Endothelial cell of umbilical vein (primary cell): ENCODE data around the gene CHAF1A. TPM values are rescaled to one million over a fixed set of nuclear protein-coding genes. Genes with fewer than 3 reads are reported as not detected.
A peak's percentile ranks its signal among the peaks of the same experiment; 100 is the strongest.

Experiments used
- BruUV-seq: library from RNA; stranded (reverse); fragments of 400-500 nt; replicated peaks from 2 replicates; lab custom pipeline; 2021; lab: Mats Ljungman, UMichigan
- CTCF ChIA-PET: fragments of 300-600, 350-600 bp; sonication (Branson Sonifier 250); formaldehyde crosslinking; loops from one replicate; lab custom pipeline; 2021; ENCODE audit warnings: antibody characterized with exemption, inconsistent platforms; lab: Charles Lee
- POLR2A ChIA-PET: fragments of 300-600, 350-600 bp; sonication (Branson Sonifier 250); formaldehyde crosslinking; loops from one replicate; lab custom pipeline; 2021; ENCODE audit warnings: antibody characterized with exemption, inconsistent platforms; lab: Charles Lee
- DNase-seq: peaks from one replicate; pipeline ENCODE4 v3.0.0-alpha.2; 2011; ENCODE audit warnings: low read depth, low spot score
- FAIRE-seq: peaks from 2 replicates; lab custom pipeline; 2011; peaks lifted over from hg19 to GRCh38; lab: Jason Lieb, UNC
- H2AFZ ChIP-seq: 2 replicates; pipeline ENCODE4 v1.6.0; 2012; ENCODE audit warnings: low read depth, low read length, control low read depth, inconsistent platforms
- H3K27ac ChIP-seq: 2 replicates; pipeline ENCODE4 v1.5.1; 2011; ENCODE audit warnings: low read depth, mild to moderate bottlenecking, control low read depth, low read length, moderate library complexity; ENCODE audit not compliant: insufficient read depth
- H3K27me3 ChIP-seq, 2 experiments: 2 replicates each; pipeline versions ENCODE4 v1.6.0 to v1.6.1; 2011; ENCODE audit warnings: low read length in 2 of 2, mixed read lengths in 1 of 2; ENCODE audit not compliant: control insufficient read depth in 2 of 2, insufficient read depth in 2 of 2
- H3K36me3 ChIP-seq, 2 experiments: 2 replicates in 1 of 2; 3 replicates in 1 of 2; pipeline ENCODE4 v1.5.1; 2011; ENCODE audit warnings: low read length in 2 of 2, mild to moderate bottlenecking in 1 of 2, moderate library complexity in 1 of 2; ENCODE audit not compliant: control insufficient read depth in 2 of 2, insufficient read depth in 2 of 2; ENCODE audit errors: extremely low read depth in 1 of 2
- H3K4me1 ChIP-seq: 3 replicates; pipeline ENCODE4 v1.5.1; 2011; ENCODE audit warnings: mild to moderate bottlenecking, low read length; ENCODE audit not compliant: control insufficient read depth, insufficient read depth; ENCODE audit errors: extremely low read depth
- H3K4me2 ChIP-seq: 2 replicates; pipeline ENCODE4 v1.6.1; 2011; ENCODE audit warnings: low read length, control low read depth, mixed read lengths; ENCODE audit not compliant: insufficient read depth
- H3K4me3 ChIP-seq, 3 experiments: fragments of 200-600 bp in 1 of 3; sonication (generic), shearing (Covaris generic) in 1 of 3; replicated peaks in 1 of 3; 2 replicates each; pipeline ENCODE4 v1.5.1; 2011 to 2016; ENCODE audit warnings: control low read depth in 3 of 3, low read length in 3 of 3, mild to moderate bottlenecking in 2 of 3, inconsistent platforms in 1 of 3, low read depth in 1 of 3, moderate library complexity in 1 of 3; ENCODE audit not compliant: insufficient read depth in 1 of 3
- H3K79me2 ChIP-seq: 2 replicates; pipeline ENCODE4 v1.6.0; 2012; ENCODE audit warnings: low read length, inconsistent platforms; ENCODE audit not compliant: control insufficient read depth, insufficient read depth
- H3K9ac ChIP-seq: replicated peaks from 2 replicates; pipeline ENCODE3; 2011; ENCODE audit warnings: low read length, control low read depth; ENCODE audit not compliant: insufficient read depth; ENCODE audit errors: extremely low read depth
- H3K9me1 ChIP-seq: replicated peaks from 3 replicates; pipeline ENCODE4 v1.6.0; 2011; ENCODE audit warnings: mild to moderate bottlenecking, low read length; ENCODE audit not compliant: control insufficient read depth, insufficient read depth; ENCODE audit errors: extremely low read depth
- H3K9me3 ChIP-seq: replicated peaks from 2 replicates; pipeline ENCODE4 v1.5.1; 2012; ENCODE audit warnings: low read length, inconsistent platforms; ENCODE audit not compliant: control insufficient read depth, insufficient read depth
- H4K20me1 ChIP-seq: replicated peaks from 2 replicates; pipeline ENCODE3; 2011; ENCODE audit warnings: mild to moderate bottlenecking, low read length; ENCODE audit not compliant: control insufficient read depth, insufficient read depth; ENCODE audit errors: extremely low read depth
- EZH2 ChIP-seq: IDR thresholded peaks from 2 replicates; pipeline ENCODE4 v1.6.1; 2012; ENCODE audit warnings: borderline replicate concordance, low read depth, mild to moderate bottlenecking, moderate library complexity, low read length, inconsistent platforms; ENCODE audit not compliant: severe bottlenecking
- FOS ChIP-seq: IDR thresholded peaks from 2 replicates; pipeline ENCODE4 v1.6.1; 2011; ENCODE audit warnings: mild to moderate bottlenecking, low read length, moderate library complexity, borderline replicate concordance; ENCODE audit not compliant: insufficient read depth
- GATA2 ChIP-seq: IDR thresholded peaks from 2 replicates; pipeline ENCODE4 v1.7.0; 2011; ENCODE audit warnings: low read depth, mild to moderate bottlenecking, moderate library complexity, mixed read lengths, low read length; ENCODE audit not compliant: insufficient read length, insufficient read depth
- JUN ChIP-seq: IDR thresholded peaks from 2 replicates; pipeline ENCODE4 v1.6.1; 2011; ENCODE audit warnings: borderline replicate concordance, low read depth; ENCODE audit not compliant: insufficient read length, insufficient read depth
- POLR2AphosphoS5 ChIP-seq: IDR thresholded peaks from 2 replicates; pipeline ENCODE4 v1.6.1; 2012; ENCODE audit warnings: low read depth, mild to moderate bottlenecking, control low read depth, low read length, moderate library complexity; ENCODE audit not compliant: insufficient read depth
- dilution Hi-C: fragments of 300-500 bp; cut with MboI; formaldehyde crosslinking; loops from one replicate; pipeline ENCODE4 v1.15.0; 2019; ENCODE audit warnings: low sequenced_read_pairs; ENCODE audit not compliant: extremely low pct_ligation_motif_present
- intact Hi-C: fragments of 100-400 bp; cut with micrococcal nuclease; formaldehyde crosslinking; loops from one replicate; pipeline ENCODE4 v1.10.0; 2022
- polyA plus RNA-seq, 4 experiments: library from polyadenylated mRNA; depleted of rRNA in 3 of 4; stranded (reverse) in 3 of 4; unstranded in 1 of 4; fragments of >200 nt; gene quantifications; 2 replicates each; pipeline versions ENCODE4 v1.2.1 to v1.2.3, GENCODE V29; 2011 to 2012; ENCODE audit warnings: missing spikeins in 1 of 4
- total RNA-seq: library from RNA; stranded (reverse); gene quantifications from 2 replicates; pipeline ENCODE4 v1.2.3, GENCODE V29; 2021
- TF ChIP-seq, protein P1 (sequence below): IDR thresholded peaks from 2 replicates; pipeline ENCODE4 v1.6.1; 2011; ENCODE audit not compliant: insufficient read depth, insufficient read length

The CHAF1A gene
- total and polyA plus RNA-seq, 2 donors (not counting 3 experiments of a cell fraction or from before 2014, with no cell fraction given), result 19.5 to 44.5 TPM

DNA sequence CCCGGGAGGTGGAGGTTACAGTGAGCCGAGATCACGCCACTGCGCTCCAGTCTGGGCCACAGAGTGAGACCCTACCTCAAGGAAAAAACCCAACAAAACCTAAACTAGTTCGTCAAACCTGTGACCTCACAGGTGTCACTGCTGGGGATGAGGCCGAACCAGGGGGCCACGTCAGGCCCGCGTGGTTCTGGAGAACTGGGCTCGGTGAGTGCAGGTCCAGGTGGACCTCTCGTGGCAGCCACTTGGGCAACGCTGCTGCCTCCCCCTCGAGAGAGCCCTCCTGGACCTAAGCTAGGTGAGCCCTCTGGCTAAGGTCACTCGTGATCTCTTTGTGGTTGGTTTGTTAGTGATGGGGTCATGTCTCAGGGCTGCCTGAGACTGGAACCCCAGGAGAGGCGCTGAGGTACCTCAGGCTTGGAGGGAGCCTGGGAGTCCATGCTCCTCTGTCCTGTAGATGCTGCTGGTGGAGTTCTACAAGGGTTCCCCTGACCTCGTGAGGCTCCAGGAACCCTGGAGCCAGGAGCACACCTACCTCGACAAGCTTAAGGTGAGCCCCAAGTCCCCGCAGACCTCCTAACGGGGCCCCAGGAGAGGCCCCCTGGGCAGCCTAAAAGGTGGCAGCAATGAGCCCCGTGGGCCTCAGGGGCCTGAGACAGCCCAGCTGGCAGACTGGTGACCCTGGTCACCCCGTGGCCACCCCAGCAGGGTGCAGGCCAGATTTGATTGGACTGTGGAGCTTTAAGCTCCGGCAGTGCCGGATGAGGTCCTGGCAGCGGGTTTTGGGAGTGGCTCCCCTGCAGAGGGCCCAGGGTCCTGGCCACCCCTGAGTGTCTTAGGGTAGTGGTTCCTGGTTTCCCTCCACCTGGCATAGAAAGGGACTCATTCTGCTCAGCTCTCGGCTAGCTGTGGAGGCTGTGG lies 43.5 kb upstream of the CHAF1A start:
- H3K4me2 ChIP-seq, result no peak overlapping the region
- FAIRE-seq (no peak), DNase-seq (no peak)
- H3K36me3 ChIP-seq, result peaks cover 2 to 51% of the 10 kb centered on the region in 2 experiments
- H3K27me3 ChIP-seq, result no peaks in the 10 kb centered on the region
- no peaks in the 10 kb centered on the region for H3K9me1 ChIP-seq
- intact Hi-C loops (no loop called here), dilution Hi-C loops (no loop called here)
- TF ChIP-seq EZH2, result no peak
- TF ChIP-seq GATA2, result no peak
- no peak for TF ChIP-seq FOS
- TF ChIP-seq, protein P1, sequence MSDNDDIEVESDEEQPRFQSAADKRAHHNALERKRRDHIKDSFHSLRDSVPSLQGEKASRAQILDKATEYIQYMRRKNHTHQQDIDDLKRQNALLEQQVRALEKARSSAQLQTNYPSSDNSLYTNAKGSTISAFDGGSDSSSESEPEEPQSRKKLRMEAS, result no peak
- peak; percentile 37 for TF ChIP-seq POLR2AphosphoS5
- no peaks in the 10 kb centered on the region for H4K20me1 ChIP-seq
- no peak overlapping the region for H3K4me3 ChIP-seq
- H3K27ac ChIP-seq, result no peak overlapping the region
- ChIA-PET POLR2A (no interaction called here), CTCF (interaction anchor here (1.3 to 1.9 kb wide), 2 partner anchors 11 to 92 kb away, joined by 3 to 6 read pairs; no protein-coding TSS in a partner anchor)
- no peaks in the 10 kb centered on the region for H3K79me2 ChIP-seq
- H3K4me1 ChIP-seq, result no peaks in the 10 kb centered on the region
- no peaks in the 10 kb centered on the region for H3K9me3 ChIP-seq
- BruUV-seq, result no TSS peak
- H3K9ac ChIP-seq, result no peak overlapping the region
- H2AFZ ChIP-seq, result no peak overlapping the region

DNA sequence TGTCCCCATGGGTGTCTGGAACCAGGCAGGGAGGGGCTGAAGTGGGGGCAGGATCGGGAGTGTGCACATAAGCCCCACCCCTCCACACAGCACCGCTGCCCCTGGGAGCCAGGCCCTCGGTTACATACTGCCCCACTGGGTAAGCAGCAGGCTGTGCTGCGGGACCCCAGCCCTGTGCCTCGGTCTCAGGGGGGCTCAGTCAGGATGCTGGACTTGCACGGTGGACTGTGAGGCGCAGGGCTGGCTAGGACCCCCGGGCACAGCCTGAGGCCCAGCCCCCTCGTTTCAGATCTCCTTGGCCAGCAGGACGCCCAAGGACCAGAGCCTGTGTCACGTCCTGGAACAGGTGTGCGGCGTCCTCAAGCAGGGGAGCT lies 42.8 kb upstream of the CHAF1A start:
- no peaks in the 10 kb centered on the region for H3K9me3 ChIP-seq
- FAIRE-seq (no peak), DNase-seq (no peak)
- H3K36me3 ChIP-seq, result peaks cover 2 to 55% of the 10 kb centered on the region in 2 experiments
- ChIA-PET POLR2A (no interaction called here), CTCF (interaction anchor here (0.5 kb wide), 1 partner anchor 15 kb away, joined by 3 read pairs; no protein-coding TSS in a partner anchor)
- no peak overlapping the region for H3K4me3 ChIP-seq
- no peaks in the 10 kb centered on the region for H3K9me1 ChIP-seq
- H2AFZ ChIP-seq, result no peak overlapping the region
- H4K20me1 ChIP-seq, result no peaks in the 10 kb centered on the region
- H3K27me3 ChIP-seq, result no peaks in the 10 kb centered on the region
- dilution Hi-C loops (no loop called here), intact Hi-C loops (no loop called here)
- no peak overlapping the region for H3K27ac ChIP-seq
- no peak overlapping the region for H3K4me2 ChIP-seq
- H3K4me1 ChIP-seq, result no peaks in the 10 kb centered on the region
- no TSS peak for BruUV-seq
- H3K9ac ChIP-seq, result no peak overlapping the region
- TF ChIP-seq, protein P1, result no peak
- TF ChIP-seq POLR2AphosphoS5 (peak; percentile 8), JUN (no peak)
- no peaks in the 10 kb centered on the region for H3K79me2 ChIP-seq
